ENCODE measurements around the gene MTO1.

The MTO1 gene

GRCh38 chr6:73451223-73452106 lies 10.1 kb upstream of the MTO1 start:
- Histone ChIP-seq H3K36me3 (ENCODE audit: control insufficient read depth in 2 of 2, insufficient read depth in 1 of 2, low read length in 2 of 2) (no peaks in the 10 kb centered on the region), H3K4me1 (ENCODE audit: control insufficient read depth, insufficient read depth, low read length) (no peaks in the 10 kb centered on the region), H3K9me3 (ENCODE audit: control insufficient read depth, insufficient read depth, low read depth, low read length) (no peaks in the 10 kb centered on the region), H3K27ac (ENCODE audit: extremely low read depth, low read depth, low read length) (no peak overlapping the region), H3K4me3 (ENCODE audit: low read depth, low read length) (no peak overlapping the region)
- no peak for TF ChIP-seq EGR2 (tag by site-specific recombination; IDR thresholded peaks at IDR 0.05; ENCODE audit: low read depth)
- TF ChIP-seq GLIS2 (tag by site-specific recombination; IDR thresholded peaks at IDR 0.05), result no peak
- TF ChIP-seq ZNF311 (tag by site-specific recombination; IDR thresholded peaks at IDR 0.05; ENCODE audit: borderline replicate concordance), result no peak
- no peak for TF ChIP-seq ZNF184 (tag by site-specific recombination; IDR thresholded peaks at IDR 0.05)
- no peak for TF ChIP-seq ZNF292 (tag by site-specific recombination; IDR thresholded peaks at IDR 0.05; ENCODE audit: borderline replicate concordance, low read depth)
- TF ChIP-seq ZNF677 (tag by site-specific recombination; IDR thresholded peaks at IDR 0.05), result no peak
- TF ChIP-seq KLF8 (tag by site-specific recombination; IDR thresholded peaks at IDR 0.05), result no peak
- no peak for TF ChIP-seq PRDM10 (tag by site-specific recombination; IDR thresholded peaks at IDR 0.05)
- TF ChIP-seq ZNF585B (tag by site-specific recombination; IDR thresholded peaks at IDR 0.05), result no peak
- no peak for TF ChIP-seq ZNF362 (tag by site-specific recombination; IDR thresholded peaks at IDR 0.05)
- TF ChIP-seq PRDM1 (tag by site-specific recombination; IDR thresholded peaks at IDR 0.05), result no peak
- TF ChIP-seq ZNF2 (tag by site-specific recombination; IDR thresholded peaks at IDR 0.05), result no peak
- TF ChIP-seq GLI2 (tag by site-specific recombination; IDR thresholded peaks at IDR 0.05; ENCODE audit: borderline replicate concordance, low read depth), result no peak
- no peak for TF ChIP-seq ZNF133 (tag by site-specific recombination; IDR thresholded peaks at IDR 0.05)
- no peak for TF ChIP-seq ZNF514 (tag by site-specific recombination; IDR thresholded peaks at IDR 0.05)
- no peak for TF ChIP-seq SP2 (tag by site-specific recombination; IDR thresholded peaks at IDR 0.05)
- TF ChIP-seq GLI4 (tag by site-specific recombination; IDR thresholded peaks at IDR 0.05), result no peak
- no peak for TF ChIP-seq ZNF777 (tag by site-specific recombination; IDR thresholded peaks at IDR 0.05; ENCODE audit: borderline replicate concordance)
- no peak for TF ChIP-seq ZBTB17 (tag by site-specific recombination; IDR thresholded peaks at IDR 0.05)
- no peak for TF ChIP-seq ZNF350 (tag by site-specific recombination; IDR thresholded peaks at IDR 0.05)
- POLR2A ChIA-PET, result no interaction called here
- CTCF ChIA-PET, result no interaction called here

GRCh38 chr6:73452107-73452461 lies 9.5 kb upstream of the MTO1 start, which contains the start of gene CGAS:
CGAS (minus strand) TSS chr6:73452297; CDS start chr6:73452181, 116 bp downstream.
- Histone ChIP-seq H3K4me3 (ENCODE audit: low read depth, low read length) (no peak within 1 kb of the TSS), H3K27ac (ENCODE audit: extremely low read depth, low read depth, low read length) (no peak within 1 kb of the TSS)
- TF ChIP-seq YY2 (tag by site-specific recombination; IDR thresholded peaks at IDR 0.05) (no peak), ZBTB21 (tag by site-specific recombination; IDR thresholded peaks at IDR 0.05) (no peak), HIC1 (tag by site-specific recombination; IDR thresholded peaks at IDR 0.05) (no peak), ZNF792 (tag by site-specific recombination; IDR thresholded peaks at IDR 0.05) (no peak), BCL6B (tag by site-specific recombination; IDR thresholded peaks at IDR 0.05) (no peak), ZNF18 (tag by site-specific recombination; IDR thresholded peaks at IDR 0.05) (no peak), ZNF777 (tag by site-specific recombination; IDR thresholded peaks at IDR 0.05; ENCODE audit: borderline replicate concordance) (no peak), ZFP69B (tag by site-specific recombination; IDR thresholded peaks at IDR 0.05) (no peak)

More at GRCh38 chr6:73452107-73452461, 9.5 kb upstream of the MTO1 start, which contains the start of gene CGAS:
- H3K36me3 ChIP-seq (ENCODE audit: control insufficient read depth in 2 of 2, insufficient read depth in 1 of 2, low read length in 2 of 2), result no peaks in the 10 kb centered on the region
- no peaks in the 10 kb centered on the region for H3K9me3 ChIP-seq (ENCODE audit: control insufficient read depth, insufficient read depth, low read depth, low read length)
- no peaks in the 10 kb centered on the region for H3K4me1 ChIP-seq (ENCODE audit: control insufficient read depth, insufficient read depth, low read length)
- CTCF ChIA-PET, result no interaction called here
- POLR2A ChIA-PET, result no interaction called here

All from HEK293 (cell line).